ENCODE data around the gene JMJD8.

Gene JMJD8

DNA sequence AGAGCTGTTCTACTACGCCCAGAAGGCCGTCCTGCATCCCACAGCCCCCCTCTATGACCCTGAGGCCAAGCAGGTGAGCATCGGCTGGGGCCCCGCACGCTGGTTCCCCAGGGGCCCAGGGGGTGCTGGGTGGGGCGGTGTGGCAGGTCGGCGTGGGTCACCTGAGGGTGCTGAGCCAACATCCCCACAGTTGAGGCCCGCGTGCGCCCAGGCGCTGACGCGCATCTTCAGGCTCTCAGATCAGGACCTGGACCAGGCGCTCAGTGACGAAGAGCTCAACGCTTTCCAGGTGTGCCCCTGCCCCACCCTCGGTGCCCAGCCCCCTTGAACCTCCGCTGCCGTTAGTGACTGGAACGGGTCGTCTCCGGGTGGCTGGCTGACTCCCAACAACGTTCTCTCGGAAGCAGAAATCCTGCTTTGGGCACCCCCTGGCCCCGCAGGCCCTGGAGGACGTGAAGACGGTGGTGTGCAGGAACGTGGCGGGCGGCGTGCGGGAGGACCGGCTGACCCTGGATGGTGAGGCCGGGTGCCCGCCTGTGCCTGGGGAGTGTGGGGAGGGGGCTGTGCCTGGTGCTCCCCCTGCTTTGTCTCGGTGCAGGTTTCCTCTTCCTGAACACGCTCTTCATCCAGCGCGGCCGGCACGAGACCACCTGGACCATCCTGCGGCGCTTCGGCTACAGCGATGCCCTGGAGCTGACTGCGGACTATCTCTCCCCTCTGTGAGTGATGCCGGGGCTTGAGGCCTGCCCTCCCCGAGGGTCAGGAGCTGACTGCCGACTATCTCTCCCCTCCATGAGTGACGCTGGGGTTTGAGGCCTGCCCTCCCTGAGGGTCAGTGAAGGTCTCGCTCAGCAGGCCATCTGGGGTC, 13.4 kb downstream of the JMJD8 start:
- TF ChIP-seq, protein P1, sequence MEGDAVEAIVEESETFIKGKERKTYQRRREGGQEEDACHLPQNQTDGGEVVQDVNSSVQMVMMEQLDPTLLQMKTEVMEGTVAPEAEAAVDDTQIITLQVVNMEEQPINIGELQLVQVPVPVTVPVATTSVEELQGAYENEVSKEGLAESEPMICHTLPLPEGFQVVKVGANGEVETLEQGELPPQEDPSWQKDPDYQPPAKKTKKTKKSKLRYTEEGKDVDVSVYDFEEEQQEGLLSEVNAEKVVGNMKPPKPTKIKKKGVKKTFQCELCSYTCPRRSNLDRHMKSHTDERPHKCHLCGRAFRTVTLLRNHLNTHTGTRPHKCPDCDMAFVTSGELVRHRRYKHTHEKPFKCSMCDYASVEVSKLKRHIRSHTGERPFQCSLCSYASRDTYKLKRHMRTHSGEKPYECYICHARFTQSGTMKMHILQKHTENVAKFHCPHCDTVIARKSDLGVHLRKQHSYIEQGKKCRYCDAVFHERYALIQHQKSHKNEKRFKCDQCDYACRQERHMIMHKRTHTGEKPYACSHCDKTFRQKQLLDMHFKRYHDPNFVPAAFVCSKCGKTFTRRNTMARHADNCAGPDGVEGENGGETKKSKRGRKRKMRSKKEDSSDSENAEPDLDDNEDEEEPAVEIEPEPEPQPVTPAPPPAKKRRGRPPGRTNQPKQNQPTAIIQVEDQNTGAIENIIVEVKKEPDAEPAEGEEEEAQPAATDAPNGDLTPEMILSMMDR (IDR thresholded peaks at IDR 0.05; ENCODE audit: extremely low read depth, missing control alignments) = no peak
- no peak for DNase-seq (ENCODE audit: low spot score)

DNA sequence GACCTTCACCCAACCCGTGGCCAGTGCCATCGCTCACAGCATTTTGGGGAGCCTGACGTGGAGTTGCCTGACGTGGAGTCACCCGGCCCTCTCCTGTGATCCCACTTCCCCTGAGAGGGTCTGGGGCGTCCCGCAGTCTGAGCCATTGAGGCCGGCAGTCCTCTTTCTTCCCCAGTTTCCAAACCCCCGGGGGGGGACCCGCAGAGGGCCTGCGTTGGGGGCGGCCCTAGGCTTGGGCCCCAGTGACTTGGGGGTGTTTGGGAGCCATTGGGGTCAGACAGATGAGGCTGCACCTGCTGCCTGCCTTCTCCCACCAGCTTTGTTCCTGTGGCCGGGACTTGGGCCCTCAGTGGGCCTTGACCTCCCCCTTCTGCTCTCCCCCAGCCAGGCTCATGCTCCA, 14.5 kb downstream of the JMJD8 start:
- TF ChIP-seq, protein P1 (IDR thresholded peaks at IDR 0.05; ENCODE audit: extremely low read depth, missing control alignments) = no peak
- no peak for DNase-seq (ENCODE audit: low spot score)

DNA sequence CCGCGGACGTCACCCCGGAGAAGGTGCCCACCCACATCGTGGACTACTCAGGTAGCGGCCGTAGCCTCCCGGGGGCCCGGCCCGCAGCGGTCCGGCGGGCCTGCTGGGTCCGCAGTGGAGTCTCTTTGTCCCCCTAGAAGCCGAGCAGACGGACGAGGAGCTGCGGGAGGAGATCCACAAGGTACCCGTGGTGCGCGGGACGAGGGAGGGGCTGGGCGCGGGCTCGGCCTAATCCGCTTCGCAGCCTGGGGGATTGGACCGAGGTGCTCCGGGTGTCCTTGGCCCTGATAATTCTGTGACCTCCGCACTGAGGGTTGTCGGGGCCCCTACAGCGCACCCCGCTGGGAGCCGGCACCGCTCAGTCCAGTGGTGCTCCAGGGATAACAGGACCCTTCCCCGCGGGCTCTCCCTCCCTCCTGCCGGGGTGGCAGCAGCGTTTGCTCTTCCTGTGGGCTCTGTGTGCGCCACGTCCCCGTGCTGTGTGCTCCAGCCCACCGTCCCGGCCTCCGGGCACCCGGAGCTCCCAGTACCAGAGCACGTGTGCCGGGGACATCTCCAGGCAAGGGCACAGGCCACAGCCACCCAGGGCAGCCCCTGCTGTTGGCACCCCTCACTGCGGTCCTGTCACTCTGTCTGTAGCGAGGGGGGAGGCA, 15.5 kb downstream of the JMJD8 start:
- TF ChIP-seq, protein P1 (IDR thresholded peaks at IDR 0.05; ENCODE audit: extremely low read depth, missing control alignments) = no peak
- no peak for DNase-seq (ENCODE audit: low spot score)

- TF ChIP-seq, protein P1 (IDR thresholded peaks at IDR 0.05; ENCODE audit: extremely low read depth, missing control alignments) = peak; percentile 100
- DNase-seq (ENCODE audit: low spot score) = peak; percentile 97
Measured at GRCh38 chr16:667780-668518, 16.2 kb downstream of the JMJD8 start, which contains the start of gene RHOT2. RHOT2 (plus strand) TSS chr16:668132; CDS start chr16:668200, 68 bp downstream.

DNA sequence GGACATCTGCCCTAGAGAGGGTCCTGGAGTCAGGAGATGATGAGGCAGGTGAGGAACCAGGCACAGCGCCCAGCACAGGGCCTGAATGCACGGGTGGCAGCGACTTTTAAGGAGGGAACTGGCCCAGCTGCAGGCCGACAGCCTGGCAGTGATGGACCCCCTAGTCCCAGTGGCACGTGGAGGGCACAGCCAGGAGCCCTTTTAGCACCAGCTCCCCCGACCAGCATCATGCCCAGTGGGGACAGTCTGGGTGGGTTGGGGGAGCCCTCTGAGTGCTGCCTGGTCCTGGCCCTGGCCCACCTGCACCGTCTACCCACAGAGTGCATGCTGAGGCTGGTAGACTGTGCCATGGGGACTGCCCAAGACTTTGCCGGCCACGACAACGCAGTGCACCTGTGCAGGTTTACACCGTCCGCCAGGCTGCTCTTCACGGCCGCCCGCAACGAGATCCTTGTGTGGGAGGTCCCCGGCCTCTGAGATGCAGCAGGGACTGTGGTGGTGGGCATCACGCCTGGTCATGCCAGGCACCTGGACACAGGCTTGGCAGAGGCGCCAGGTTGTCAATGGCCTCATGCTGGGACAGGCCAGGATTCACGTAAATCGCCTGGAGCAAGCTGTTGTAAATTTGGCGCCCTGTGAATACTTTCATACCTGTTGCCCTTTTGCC, 16.9 kb downstream of the JMJD8 start:
- TF ChIP-seq, protein P1 (IDR thresholded peaks at IDR 0.05; ENCODE audit: extremely low read depth, missing control alignments) = no peak
- no peak for DNase-seq (ENCODE audit: low spot score)

DNA sequence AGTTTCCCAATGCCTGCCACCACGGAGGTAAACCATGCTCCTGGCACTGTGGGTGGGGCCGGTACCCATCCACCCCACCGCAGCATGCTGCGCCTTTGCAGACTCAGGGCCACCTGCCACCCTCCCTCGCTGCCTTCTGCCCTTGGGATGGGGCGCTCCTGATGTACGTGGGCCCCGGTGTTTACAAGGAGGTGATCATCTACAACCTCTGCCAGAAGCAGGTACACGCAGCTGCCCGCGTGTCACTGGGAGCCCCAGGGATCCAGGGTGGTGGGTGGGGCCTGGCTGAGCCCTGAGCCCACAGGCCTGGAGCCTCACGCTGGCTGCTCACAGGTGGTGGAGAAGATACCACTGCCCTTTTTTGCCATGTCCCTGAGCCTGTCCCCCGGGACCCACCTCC, 17.6 kb downstream of the JMJD8 start:
- DNase-seq (ENCODE audit: low spot score) = no peak
- TF ChIP-seq, protein P1 (IDR thresholded peaks at IDR 0.05; ENCODE audit: extremely low read depth, missing control alignments) = no peak
